ENCODE results near the gene PKD1.

DNA sequence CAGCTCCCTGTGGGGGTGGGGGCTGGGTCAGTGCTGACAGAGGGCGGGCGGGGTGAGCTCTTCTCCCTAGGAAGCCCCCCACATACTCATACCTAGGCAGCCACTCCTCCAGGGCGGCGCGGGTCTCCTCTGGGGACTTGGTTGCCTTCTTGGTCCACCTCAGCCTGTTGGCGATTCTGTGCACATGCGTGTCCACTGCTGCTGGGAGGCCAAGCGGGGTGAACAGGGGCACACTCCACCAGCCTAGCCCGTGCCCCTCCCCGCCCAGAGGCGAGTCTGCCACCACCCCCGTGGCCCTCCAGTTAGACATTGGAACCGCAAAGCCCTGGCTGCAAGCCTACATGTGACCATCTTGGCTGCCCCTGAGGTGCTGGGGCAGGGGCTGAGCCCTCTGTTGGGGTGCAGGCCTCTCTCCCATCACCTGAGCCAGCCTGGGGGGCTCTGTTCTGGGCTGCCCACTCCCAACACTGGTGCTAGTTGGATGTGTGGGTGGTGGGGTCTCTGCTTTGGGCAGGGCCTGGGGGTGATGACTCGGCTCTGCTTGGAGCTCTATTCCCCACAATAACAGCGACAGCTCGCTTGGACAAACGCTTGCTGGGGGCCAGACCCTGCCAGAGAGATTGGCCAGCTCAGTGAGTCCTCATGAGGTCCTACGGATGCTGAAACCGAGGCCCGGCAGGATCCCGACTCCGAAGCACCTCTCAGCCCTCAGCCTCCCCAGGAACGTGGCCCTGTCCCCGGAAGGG lies 95.5 kb downstream of the PKD1 start:
- TF ChIP-seq ZBTB8A (tag by site-specific recombination; IDR thresholded peaks at IDR 0.05) (no peak), OVOL3 (tag by site-specific recombination; IDR thresholded peaks at IDR 0.05) (no peak), ZNF266 (tag by site-specific recombination; IDR thresholded peaks at IDR 0.05; ENCODE audit: low read depth) (no peak), ZNF580 (tag by site-specific recombination; IDR thresholded peaks at IDR 0.05) (no peak)
